H1 (cell line): ENCODE data around the gene TMEM54. TPM values are rescaled to one million over a fixed set of nuclear protein-coding genes. Genes with fewer than 3 reads are reported as not detected.

ENCODE experiments used
- CTCF ChIA-PET: fragments of 300-600 bp; sonication (Branson Sonifier 250); formaldehyde crosslinking; loops from one replicate; lab custom pipeline; 2021; ENCODE audit not compliant: partially characterized antibody; lab: Charles Lee
- POLR2A ChIA-PET: fragments of 300-600 bp; sonication (Branson Sonifier 250); formaldehyde crosslinking; loops from one replicate; lab custom pipeline; 2021; ENCODE audit warnings: inconsistent platforms; ENCODE audit not compliant: partially characterized antibody; lab: Charles Lee
- DNase-seq, 2 experiments: peaks; one replicate each; pipeline versions ENCODE4 v3.0.0 to v3.0.0-alpha.2; 2010 to 2022; ENCODE audit warnings: low spot score in 2 of 2, low read depth in 1 of 2, mixed read lengths in 1 of 2
- FAIRE-seq: peaks from 2 replicates; lab custom pipeline; 2011; peaks lifted over from hg19 to GRCh38; lab: Jason Lieb, UNC
- H2AFZ ChIP-seq: 2 replicates; pipeline ENCODE4 v1.8.1; 2012; ENCODE audit warnings: low read length, inconsistent platforms
- H2AK5ac ChIP-seq: 2 replicates; pipeline ENCODE4 v1.6.1; 2013; ENCODE audit warnings: low read depth, low read length
- H2BK120ac ChIP-seq: replicated peaks from 2 replicates; pipeline ENCODE3; 2013; ENCODE audit warnings: low read depth, low read length, inconsistent platforms
- H2BK12ac ChIP-seq: 2 replicates; pipeline ENCODE4 v1.6.1; 2013; ENCODE audit warnings: low read depth, low read length
- H2BK15ac ChIP-seq: 2 replicates; pipeline ENCODE4 v1.6.1; 2013; ENCODE audit warnings: low read length
- H2BK20ac ChIP-seq: 2 replicates; pipeline ENCODE4 v1.6.1; 2013; ENCODE audit warnings: low read length
- H2BK5ac ChIP-seq: 2 replicates; pipeline ENCODE4 v1.6.1; 2013; ENCODE audit warnings: low read depth, low read length
- H3K14ac ChIP-seq: 2 replicates; pipeline ENCODE4 v1.6.1; 2013; ENCODE audit warnings: inconsistent platforms; ENCODE audit not compliant: insufficient read length
- H3K18ac ChIP-seq: 2 replicates; pipeline ENCODE4 v1.6.1; 2013; ENCODE audit warnings: low read length; ENCODE audit errors: extremely low read depth
- H3K23ac ChIP-seq: 2 replicates; pipeline ENCODE4 v1.6.1; 2013; ENCODE audit warnings: inconsistent platforms; ENCODE audit not compliant: insufficient read length
- H3K23me2 ChIP-seq: 2 replicates; pipeline ENCODE4 v1.6.1; 2013; ENCODE audit warnings: low read depth, low read length
- H3K27ac ChIP-seq: 2 replicates; pipeline ENCODE4 v1.6.1; 2011; ENCODE audit warnings: low read depth, low read length, inconsistent platforms
- H3K27me3 ChIP-seq, 4 experiments: replicated peaks in 1 of 4; 1 replicate in 1 of 4; 2 replicates in 3 of 4; pipeline versions ENCODE4 v1.6.1 to v1.8.1; 2011 to 2013; ENCODE audit warnings: low read length in 3 of 4, mild to moderate bottlenecking in 3 of 4, inconsistent platforms in 2 of 4, mixed read lengths in 2 of 4, moderate library complexity in 1 of 4; ENCODE audit not compliant: control insufficient read depth in 3 of 4, insufficient read depth in 3 of 4; ENCODE audit errors: extremely low read depth in 1 of 4
- H3K36me3 ChIP-seq, 4 experiments: 2 replicates each; pipeline versions ENCODE4 v1.6.1 to v1.8.1; 2011 to 2013; ENCODE audit warnings: mild to moderate bottlenecking in 4 of 4, low read length in 3 of 4, moderate library complexity in 2 of 4, control low read depth in 1 of 4, inconsistent platforms in 1 of 4; ENCODE audit not compliant: insufficient read depth in 4 of 4, control insufficient read depth in 2 of 4
- H3K4ac ChIP-seq: replicated peaks from 2 replicates; pipeline ENCODE3; 2013; ENCODE audit warnings: low read length, low read depth, mixed read lengths, inconsistent platforms; ENCODE audit not compliant: insufficient read length
- H3K4me1 ChIP-seq, 4 experiments: replicated peaks in 1 of 4; 1 replicate in 1 of 4; 2 replicates in 3 of 4; pipeline versions ENCODE4 v1.6.1 to v1.8.1; 2011 to 2013; ENCODE audit warnings: low read length in 3 of 4, inconsistent platforms in 2 of 4, mixed read lengths in 1 of 4; ENCODE audit not compliant: insufficient read depth in 4 of 4, control insufficient read depth in 3 of 4
- H3K4me2 ChIP-seq, 2 experiments: 2 replicates each; pipeline versions ENCODE4 v1.6.1 to v1.8.1; 2011 to 2013; ENCODE audit warnings: low read depth in 2 of 2, low read length in 2 of 2, control low read depth in 1 of 2, inconsistent platforms in 1 of 2, mild to moderate bottlenecking in 1 of 2; ENCODE audit not compliant: insufficient read depth in 1 of 2
- H3K4me3 ChIP-seq, 4 experiments: fragments of 200-600, 300-600 bp in 1 of 4; sonication (generic), shearing (Covaris generic), sonication (Bioruptor Twin) in 1 of 4; 2 replicates each; pipeline versions ENCODE4 v1.5.1 to v1.8.1; 2011 to 2016; ENCODE audit warnings: low read length in 4 of 4, low read depth in 3 of 4, control low read depth in 2 of 4, inconsistent platforms in 2 of 4, mild to moderate bottlenecking in 2 of 4, mixed read lengths in 1 of 4, moderate library complexity in 1 of 4; ENCODE audit not compliant: insufficient read depth in 2 of 4; ENCODE audit errors: extremely low read depth in 1 of 4
- H3K56ac ChIP-seq: replicated peaks from 2 replicates; pipeline ENCODE3; 2013; ENCODE audit warnings: low read depth, mild to moderate bottlenecking, mixed read lengths, low read length, inconsistent platforms; ENCODE audit not compliant: insufficient read length
- H3K79me1 ChIP-seq: 2 replicates; pipeline ENCODE4 v1.6.1; 2013; ENCODE audit warnings: low read depth, low read length, control low read depth
- H3K79me2 ChIP-seq, 2 experiments: 2 replicates each; pipeline versions ENCODE4 v1.6.1 to v1.8.1; 2012 to 2013; ENCODE audit warnings: low read length in 2 of 2, mild to moderate bottlenecking in 2 of 2, inconsistent platforms in 1 of 2; ENCODE audit not compliant: insufficient read depth in 2 of 2, control insufficient read depth in 1 of 2
- H3K9ac ChIP-seq, 4 experiments: replicated peaks in 1 of 4; 1 replicate in 1 of 4; 2 replicates in 3 of 4; pipeline versions ENCODE4 v1.6.1 to v1.8.1; 2011 to 2013; ENCODE audit warnings: low read depth in 3 of 4, low read length in 3 of 4, control low read depth in 2 of 4, mild to moderate bottlenecking in 2 of 4, moderate library complexity in 2 of 4, inconsistent platforms in 1 of 4; ENCODE audit errors: extremely low read depth in 1 of 4
- H3K9me3 ChIP-seq, 2 experiments: 2 replicates each; pipeline versions ENCODE4 v1.6.1 to v1.8.1; 2012 to 2013; ENCODE audit warnings: mild to moderate bottlenecking in 2 of 2, moderate library complexity in 2 of 2, control low read depth in 1 of 2, inconsistent platforms in 1 of 2, low read depth in 1 of 2, low read length in 1 of 2, mixed read lengths in 1 of 2; ENCODE audit not compliant: insufficient read depth in 2 of 2
- H4K20me1 ChIP-seq, 2 experiments: replicated peaks in 1 of 2; 2 replicates each; pipeline versions ENCODE3 to v1.8.1; 2011 to 2013; ENCODE audit warnings: inconsistent platforms in 2 of 2, low read length in 2 of 2, mild to moderate bottlenecking in 1 of 2; ENCODE audit not compliant: insufficient read depth in 2 of 2, control insufficient read depth in 1 of 2
- H4K5ac ChIP-seq: 2 replicates; pipeline ENCODE4 v1.6.1; 2013; ENCODE audit warnings: low read length, low read depth, mixed read lengths, inconsistent platforms; ENCODE audit not compliant: insufficient read length
- H4K8ac ChIP-seq: 2 replicates; pipeline ENCODE4 v1.8.0; 2013; ENCODE audit warnings: mild to moderate bottlenecking, moderate library complexity, low read length, inconsistent platforms; ENCODE audit not compliant: insufficient read depth; ENCODE audit errors: extremely low read depth
- H4K91ac ChIP-seq: replicated peaks from 2 replicates; pipeline ENCODE3; 2013; ENCODE audit warnings: low read length, mixed read lengths, inconsistent platforms; ENCODE audit not compliant: insufficient read length
- EGR1 ChIP-seq: IDR thresholded peaks from 2 replicates; pipeline ENCODE4 v1.6.1; 2011; ENCODE audit warnings: low read depth, low read length, borderline replicate concordance
- EZH2 ChIP-seq: fragments of 200-600 bp; sonication (generic); IDR thresholded peaks from 2 replicates; pipeline ENCODE4 v1.7.1; 2012; ENCODE audit warnings: low read depth, mild to moderate bottlenecking, moderate library complexity, low read length, inconsistent platforms; ENCODE audit not compliant: severe bottlenecking
- KDM4A ChIP-seq: IDR thresholded peaks from one replicate; pipeline ENCODE4 v1.7.1; 2012; ENCODE audit warnings: low read depth, mild to moderate bottlenecking, moderate library complexity, low read length, inconsistent platforms; ENCODE audit not compliant: severe bottlenecking
- KDM5A ChIP-seq: fragments of 200-600 bp; IDR thresholded peaks from 2 replicates; pipeline ENCODE4 v1.7.1; 2012; ENCODE audit warnings: mild to moderate bottlenecking, low read length, inconsistent platforms, mixed read lengths
- WGBS, 2 experiments: shearing (Covaris generic) in 1 of 2; methylation state at CpG; one replicate each; pipeline versions ENCODE4 v1.1.6 to v1.1.7; 2013 to 2015; ENCODE audit warnings: low lambda C conversion rate in 2 of 2, mixed read lengths in 2 of 2, inconsistent platforms in 1 of 2, low coverage in 1 of 2, missing lambda C conversion rate in 1 of 2; ENCODE audit not compliant: insufficient replicate concordance in 2 of 2, insufficient coverage in 1 of 2, insufficient read length in 1 of 2; ENCODE audit errors: extremely low coverage in 1 of 2, missing lambda C conversion rate in 1 of 2; 5-methylcytosine and 5-hydroxymethylcytosine counted together
- polyA plus RNA-seq, 7 experiments: library from polyadenylated mRNA; depleted of rRNA in 3 of 7; stranded (reverse) in 5 of 7; unstranded in 2 of 7; fragments of >200 nt in 5 of 7; fragments of 200-250 nt in 2 of 7; gene quantifications; 1 replicate in 5 of 7; 2 replicates in 1 of 7; 4 replicates in 1 of 7; pipeline versions ENCODE4 v1.2.1 to v1.2.3, GENCODE V29; 2011 to 2013; ENCODE audit warnings: missing spikeins in 2 of 7, mixed read lengths in 2 of 7
- total RNA-seq: library from RNA; stranded (reverse); fragmentation: NEBNext Ultra II Directional; extraction: Animal tissue kit (Norgen Biotek cat#: 25700); gene quantifications from 2 replicates; pipeline ENCODE4 v1.2.1, GENCODE V29; 2021
- TF ChIP-seq, protein P1 (sequence below): IDR thresholded peaks from 2 replicates; pipeline ENCODE4 v1.6.1; 2011; ENCODE audit warnings: low read depth, mild to moderate bottlenecking, low read length; ENCODE audit not compliant: insufficient read depth

The TMEM54 gene
- total and polyA plus RNA-seq, 2 of the 8 experiments (the other 6 are each of a cell fraction or from before 2014, with no cell fraction given) = 9.5 to 58.7 TPM

DNA sequence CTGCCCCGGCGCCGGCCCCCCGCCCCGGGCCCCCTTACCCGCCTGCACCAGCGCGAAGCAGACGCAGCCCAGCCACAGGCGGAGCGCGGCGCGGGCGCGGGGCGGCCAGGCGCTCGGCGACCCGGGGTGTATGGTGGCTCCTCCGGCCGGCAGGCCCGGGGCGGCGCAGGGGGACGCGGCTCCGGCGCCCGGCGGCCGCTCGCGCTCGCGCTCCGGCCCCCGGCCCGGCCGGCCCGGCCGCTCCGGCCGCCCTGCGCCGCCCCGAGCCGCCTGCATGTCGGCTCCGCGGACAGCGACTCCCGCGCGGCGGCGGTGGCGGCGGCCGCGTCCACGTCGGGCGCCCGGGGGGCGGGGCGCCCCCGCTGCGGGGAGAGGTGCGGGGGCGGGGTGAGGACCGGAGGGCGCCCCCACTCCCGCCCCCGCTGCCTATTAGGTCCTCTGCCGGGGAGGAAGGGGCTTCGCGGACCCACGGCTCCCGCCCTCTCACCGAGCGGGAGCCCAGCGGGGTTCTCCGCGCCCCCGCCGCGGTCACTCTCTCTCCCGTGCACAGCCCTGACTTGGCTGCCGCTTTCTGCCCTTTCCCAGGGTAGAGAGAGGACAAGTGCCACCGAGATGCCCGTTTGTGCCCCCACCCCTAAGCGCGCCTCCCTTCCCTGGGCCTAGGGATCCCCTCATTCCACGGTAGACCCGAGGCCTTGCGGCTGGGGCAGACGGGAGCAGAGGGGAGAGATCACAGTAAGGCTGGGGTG, 30.4 kb downstream of the TMEM54 start, which contains the start of gene FNDC5:
FNDC5 (minus strand) TSS at position 298 of the 749 bp plus-strand sequence.
- Histone ChIP-seq H2AK5ac (peak within 1 kb of the TSS; percentile 8; the same call in 1 of the 2 replicates), H3K9me3 (no peaks in the 10 kb centered on the region), H3K79me1 (no peaks in the 10 kb centered on the region), H3K4me3 (peak within 1 kb of the TSS; percentile 28 to 65 (median 37)), H3K36me3 (no peaks in the 10 kb centered on the region; a peak in 1 of 8 replicates), H3K27ac (no peak within 1 kb of the TSS), H2BK15ac (peak within 1 kb of the TSS; percentile 46; the same call in 1 of the 2 replicates), H3K9ac (no peak within 1 kb of the TSS; a peak in 1 of 7 replicates), H3K23ac (no peak within 1 kb of the TSS), H3K4me2 (peak within 1 kb of the TSS; percentile 57 to 92), H3K4ac (no peak within 1 kb of the TSS), H4K20me1 (peaks cover 0 to 2% of the 10 kb centered on the region in 2 experiments), H3K14ac (no peak within 1 kb of the TSS), H4K8ac (0 out of 2 replicates have a peak within 1 kb of the TSS, but pooled peaks have one; percentile 35), H3K18ac (peak within 1 kb of the TSS; percentile 32; the same call in 1 of the 2 replicates), H3K27me3 (peaks cover 6 to 35% (median 28%) of the 10 kb centered on the region in 4 experiments), H3K23me2 (peaks cover 6% of the 10 kb centered on the region; the same call in 1 of the 2 replicates), H2BK12ac (no peak within 1 kb of the TSS; the same call in 1 of the 2 replicates), H2AFZ (no peak within 1 kb of the TSS), H4K91ac (peak within 1 kb of the TSS; percentile 12), H3K79me2 (no peaks in the 10 kb centered on the region), H3K4me1 (peaks cover 6 to 27% (median 21%) of the 10 kb centered on the region in 4 experiments), H4K5ac (no peak within 1 kb of the TSS), H2BK5ac (no peak within 1 kb of the TSS), H2BK20ac (no peak within 1 kb of the TSS), H2BK120ac (no peak within 1 kb of the TSS), H3K56ac (no peak within 1 kb of the TSS)
- 12% methylated on average over 14 of the region's 99 CpGs; no CpG with 5 or more reads in 1 of the 2 experiments for WGBS, 2 experiments
- CTCF ChIA-PET = interaction anchor here (0.6 to 19.0 kb wide), 8 partner anchors 9 to 1845 kb away, joined by 3 to 382 read pairs (median 10); partner anchors contain the start of gene HPCA
- peak; percentile 46 for TF ChIP-seq KDM4A
- peak; percentile 54 for TF ChIP-seq EZH2
- TF ChIP-seq EGR1 = peak; percentile 54; the same call in 1 of the 2 replicates
- TF ChIP-seq KDM5A = no peak
- TF ChIP-seq, protein P1, sequence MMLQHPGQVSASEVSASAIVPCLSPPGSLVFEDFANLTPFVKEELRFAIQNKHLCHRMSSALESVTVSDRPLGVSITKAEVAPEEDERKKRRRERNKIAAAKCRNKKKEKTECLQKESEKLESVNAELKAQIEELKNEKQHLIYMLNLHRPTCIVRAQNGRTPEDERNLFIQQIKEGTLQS = no peak
- DNase-seq (no peak), FAIRE-seq (no peak)
- POLR2A ChIA-PET = interaction anchor here (1.1 to 3.0 kb wide), 5 partner anchors 12 to 96 kb away, joined by 3 to 10 read pairs (median 10); partner anchors contain the start of genes HPCA, S100PBP and YARS1
